GM12872 (cell line): ENCODE measurements around the gene CDON.

Source experiments
- CTCF ChIP-seq: IDR thresholded peaks from 3 replicates; pipeline ENCODE4 v1.5.1; 2011; ENCODE audit warnings: low read depth, mild to moderate bottlenecking, low read length, moderate library complexity; ENCODE audit not compliant: insufficient read depth

CDON gene

GRCh38 chr11:126062679-126063506 is at the start of gene CDON:
CDON (minus strand) TSS chr11:126062866; CDS start chr11:126023476, 39,390 bp downstream.
- no peak for TF ChIP-seq CTCF

- no peak for TF ChIP-seq CTCF
Observed at GRCh38 chr11:126111458-126112116, 48.9 kb upstream of the CDON start.

- TF ChIP-seq CTCF: no peak
Observed at GRCh38 chr11:126109941-126110731, 47.5 kb upstream of the CDON start.

GRCh38 chr11:126106594-126107328 is 44.1 kb upstream of the CDON start:
- TF ChIP-seq CTCF: no peak

GRCh38 chr11:126105748-126106080 is 43.0 kb upstream of the CDON start:
- TF ChIP-seq CTCF: no peak

- TF ChIP-seq CTCF: no peak
Observed at GRCh38 chr11:126105022-126105747, 42.5 kb upstream of the CDON start.
